HepG2 (cell line): ENCODE measurements around the gene FBH1. TPM values are rescaled to one million over a fixed set of nuclear protein-coding genes. Genes with fewer than 3 reads are reported as not detected.
A peak's percentile ranks its signal among the peaks of the same experiment; 100 is the strongest.

Experiments used
- HDAC1 ChIP-seq: sonication (generic); formaldehyde crosslinking; IDR thresholded peaks from 2 replicates; pipeline ENCODE4 v1.5.1; 2020; ENCODE audit warnings: mild to moderate bottlenecking, missing genetic modification reagents
- HNF4G ChIP-seq, 2 experiments: sonication (generic) in 1 of 2; formaldehyde crosslinking in 1 of 2; IDR thresholded peaks; 2 replicates each; pipeline versions ENCODE4 v1.4.0 to v1.6.1; 2011 to 2020; ENCODE audit warnings: borderline replicate concordance in 2 of 2, low read depth in 2 of 2, mild to moderate bottlenecking in 2 of 2, low read length in 1 of 2, missing genetic modification reagents in 1 of 2, moderate library complexity in 1 of 2
- IRX3 ChIP-seq: sonication (generic); formaldehyde crosslinking; IDR thresholded peaks from 2 replicates; pipeline ENCODE4 v1.8.1; 2023; ENCODE audit warnings: mild to moderate bottlenecking, low read depth, missing genetic modification reagents, borderline replicate concordance
- KDM4B ChIP-seq: sonication (generic); formaldehyde crosslinking; IDR thresholded peaks from 2 replicates; pipeline ENCODE4 v1.4.0; 2020; ENCODE audit warnings: missing genetic modification reagents
- MTF1 ChIP-seq: sonication (generic); formaldehyde crosslinking; IDR thresholded peaks from 2 replicates; pipeline ENCODE4 v1.5.0; 2020; ENCODE audit warnings: missing genetic modification reagents
- MXI1 ChIP-seq: IDR thresholded peaks from 3 replicates; pipeline ENCODE4 v1.6.1; 2012; ENCODE audit warnings: low read depth, low read length, inconsistent platforms, borderline replicate concordance
- RBFOX2 ChIP-seq: fragments of 200-400 bp; formaldehyde crosslinking; IDR thresholded peaks from 2 replicates; pipeline ENCODE4 v1.6.1; 2017; ENCODE audit warnings: low read depth, mild to moderate bottlenecking, low read length
- RNF2 ChIP-seq: fragments of 450-650 bp; conservative IDR thresholded peaks from 2 replicates; pipeline ENCODE4 v1.6.1; 2016; ENCODE audit warnings: low read depth
- RXRB ChIP-seq: IDR thresholded peaks from 2 replicates; pipeline ENCODE4 v1.6.1; 2016; ENCODE audit warnings: borderline replicate concordance, missing genetic modification reagents, missing compliant biosample characterization
- SMAD3 ChIP-seq: sonication (generic); formaldehyde crosslinking; IDR thresholded peaks from 2 replicates; pipeline ENCODE4 v1.4.0; 2020; ENCODE audit warnings: missing genetic modification reagents
- SP4 ChIP-seq: sonication (generic); formaldehyde crosslinking; IDR thresholded peaks from 2 replicates; pipeline ENCODE4 v1.8.1; 2023; ENCODE audit warnings: mild to moderate bottlenecking, missing genetic modification reagents
- SP5 ChIP-seq: IDR thresholded peaks from 2 replicates; pipeline ENCODE4 v1.6.1; 2016; ENCODE audit warnings: low read depth, borderline replicate concordance
- ZC3H4 ChIP-seq: sonication (generic); formaldehyde crosslinking; IDR thresholded peaks from 2 replicates; pipeline ENCODE4 v1.4.0; 2020; ENCODE audit warnings: missing genetic modification reagents, borderline replicate concordance
- ZIK1 ChIP-seq: sonication (generic); formaldehyde crosslinking; IDR thresholded peaks from 2 replicates; pipeline ENCODE4 v1.5.0; 2020; ENCODE audit warnings: mild to moderate bottlenecking, low read depth, missing genetic modification reagents, borderline replicate concordance
- ZNF333 ChIP-seq: sonication (generic); formaldehyde crosslinking; IDR thresholded peaks from 2 replicates; pipeline ENCODE4 v1.4.0; 2020; ENCODE audit warnings: mild to moderate bottlenecking, missing genetic modification reagents, borderline replicate concordance
- ZNF558 ChIP-seq: sonication (generic); formaldehyde crosslinking; IDR thresholded peaks from 2 replicates; pipeline ENCODE4 v1.9.0; 2022; ENCODE audit warnings: mild to moderate bottlenecking, missing genetic modification reagents, borderline replicate concordance
- ZNF614 ChIP-seq: IDR thresholded peaks from 2 replicates; pipeline ENCODE4 v1.6.1; 2018; ENCODE audit warnings: missing biosample characterization, missing genetic modification reagents, inconsistent platforms, borderline replicate concordance
- ZNF644 ChIP-seq: IDR thresholded peaks from 2 replicates; pipeline ENCODE4 v1.6.1; 2016; ENCODE audit warnings: low read depth
- ZNF781 ChIP-seq: sonication (generic); formaldehyde crosslinking; IDR thresholded peaks from 2 replicates; pipeline ENCODE4 v1.5.1; 2020; ENCODE audit warnings: borderline replicate concordance, mild to moderate bottlenecking, missing genetic modification reagents; ENCODE audit errors: not compliant biosample characterization
- ZSCAN29 ChIP-seq: sonication (generic); formaldehyde crosslinking; conservative IDR thresholded peaks from 2 replicates; pipeline ENCODE4 v1.4.0; 2020; ENCODE audit warnings: mild to moderate bottlenecking, missing genetic modification reagents
- polyA plus RNA-seq, 8 experiments: library from polyadenylated mRNA; depleted of rRNA in 3 of 8; stranded (reverse) in 7 of 8; unstranded in 1 of 8; fragments of >200 nt; fragmentation: Illumina TruSeq in 4 of 8; extraction: Trizol in 4 of 8; gene quantifications; 2 replicates each; pipeline versions ENCODE4 v1.2.1 to v1.2.3, GENCODE V29; 2011 to 2016; ENCODE audit warnings: low read depth in 4 of 8, missing spikeins in 1 of 8, mixed read lengths in 1 of 8; ENCODE audit not compliant: insufficient read depth in 1 of 8
- total RNA-seq, 5 experiments: library from RNA; depleted of rRNA; stranded (reverse); fragments of >200 nt; fragmentation: Illumina TruSeq; extraction: Trizol; gene quantifications; 2 replicates each; pipeline ENCODE4 v1.2.3, GENCODE V29; 2016; ENCODE audit warnings: low read depth in 1 of 5
- TF ChIP-seq, protein P1 (sequence below): sonication (generic); formaldehyde crosslinking; IDR thresholded peaks from 2 replicates; pipeline ENCODE4 v1.8.1; 2023; ENCODE audit warnings: missing genetic modification reagents, mild to moderate bottlenecking, borderline replicate concordance
- TF ChIP-seq, protein P2 (sequence below): sonication (generic); formaldehyde crosslinking; IDR thresholded peaks from 2 replicates; pipeline ENCODE4 v1.5.0; 2020; ENCODE audit warnings: missing genetic modification reagents, mild to moderate bottlenecking, borderline replicate concordance
- TF ChIP-seq, protein P3 (sequence below): sonication (generic); formaldehyde crosslinking; IDR thresholded peaks from 2 replicates; pipeline ENCODE4 v1.4.0; 2020; ENCODE audit warnings: missing genetic modification reagents
- TF ChIP-seq, protein P4 (sequence below): sonication (generic); formaldehyde crosslinking; IDR thresholded peaks from 2 replicates; pipeline ENCODE4 v1.4.0; 2020; ENCODE audit warnings: mild to moderate bottlenecking, low read depth, missing genetic modification reagents

Gene FBH1
- total and polyA plus RNA-seq, 2 of the 13 experiments (the other 11 are each of a cell fraction or from before 2014, with no cell fraction given): 48.8 to 60.3 TPM

DNA sequence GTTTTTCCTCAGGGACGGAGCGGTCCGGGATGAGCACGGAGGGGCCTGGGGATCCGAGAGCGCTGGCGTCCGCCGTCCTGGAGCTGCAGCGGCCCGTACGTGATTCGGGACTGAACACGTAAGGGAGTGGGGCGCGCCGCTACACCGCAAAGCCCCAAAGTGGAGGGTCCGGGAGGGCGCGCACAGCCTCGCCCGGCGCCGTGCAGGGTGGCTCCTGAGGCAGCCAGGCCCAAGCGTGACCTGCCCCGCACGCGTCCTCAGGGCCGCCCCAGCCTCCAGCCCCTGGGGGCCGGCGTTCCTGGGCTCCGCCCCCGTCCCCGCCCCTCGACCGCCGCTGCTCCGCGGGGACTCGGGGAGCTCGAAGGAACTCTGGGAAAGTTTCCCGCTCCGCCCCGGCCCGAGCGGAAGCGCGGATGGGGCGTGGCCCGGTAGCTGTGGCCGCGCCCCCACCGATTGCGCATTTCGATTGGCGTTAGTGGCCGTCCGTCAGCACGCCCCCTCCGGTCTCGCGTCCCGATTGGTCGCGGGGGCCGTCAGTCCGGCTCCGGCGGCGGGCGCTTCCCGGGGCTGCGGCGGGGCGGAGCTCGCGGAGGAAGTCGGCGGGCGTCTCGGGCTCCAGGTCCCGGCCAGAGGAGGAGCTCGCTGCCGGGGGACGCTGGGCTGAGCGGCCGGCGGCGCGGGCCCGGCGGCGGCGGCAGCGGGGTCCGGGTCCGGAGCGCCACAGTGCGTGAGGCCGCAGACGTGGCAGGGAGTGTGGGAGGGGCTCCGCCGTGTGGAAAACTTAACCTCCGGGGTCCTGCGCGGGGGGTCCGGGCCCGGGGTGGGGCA, at the start of gene FBH1, which contains the start of gene ANKRD16 (continued):
- TF ChIP-seq IRX3 (CRISPR knock-in tag): 0 out of 2 replicates have a peak, but pooled peaks have one; percentile 36
- TF ChIP-seq, protein P1, sequence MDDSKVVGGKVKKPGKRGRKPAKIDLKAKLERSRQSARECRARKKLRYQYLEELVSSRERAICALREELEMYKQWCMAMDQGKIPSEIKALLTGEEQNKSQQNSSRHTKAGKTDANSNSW: no peak
- TF ChIP-seq MTF1: no peak
- TF ChIP-seq, protein P2, sequence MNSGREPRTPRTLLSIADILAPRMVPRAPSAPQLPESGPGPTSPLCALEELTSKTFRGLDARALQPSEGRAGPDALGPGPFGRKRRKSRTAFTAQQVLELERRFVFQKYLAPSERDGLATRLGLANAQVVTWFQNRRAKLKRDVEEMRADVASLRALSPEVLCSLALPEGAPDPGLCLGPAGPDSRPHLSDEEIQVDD (CRISPR knock-in tag): peak; percentile 64; the same call in 1 of the 2 replicates
- 0 out of 2 replicates have a peak, but pooled peaks have one; percentile 28 for TF ChIP-seq RXRB
- peak; percentile 54; the same call in 1 of the 2 replicates for TF ChIP-seq ZNF614
- TF ChIP-seq KDM4B (CRISPR knock-in tag): peak; percentile 74; the same call in 1 of the 2 replicates
- no peak for TF ChIP-seq ZC3H4 (CRISPR knock-in tag)
- TF ChIP-seq ZNF644 (CRISPR knock-in tag): no peak
- TF ChIP-seq RBFOX2: peak; percentile 86
- peak; percentile 82 for TF ChIP-seq SP5 (CRISPR knock-in tag)
- 0 out of 2 replicates have a peak, but pooled peaks have one; percentile 26 for TF ChIP-seq ZSCAN29 (CRISPR knock-in tag)
- TF ChIP-seq, protein P3, sequence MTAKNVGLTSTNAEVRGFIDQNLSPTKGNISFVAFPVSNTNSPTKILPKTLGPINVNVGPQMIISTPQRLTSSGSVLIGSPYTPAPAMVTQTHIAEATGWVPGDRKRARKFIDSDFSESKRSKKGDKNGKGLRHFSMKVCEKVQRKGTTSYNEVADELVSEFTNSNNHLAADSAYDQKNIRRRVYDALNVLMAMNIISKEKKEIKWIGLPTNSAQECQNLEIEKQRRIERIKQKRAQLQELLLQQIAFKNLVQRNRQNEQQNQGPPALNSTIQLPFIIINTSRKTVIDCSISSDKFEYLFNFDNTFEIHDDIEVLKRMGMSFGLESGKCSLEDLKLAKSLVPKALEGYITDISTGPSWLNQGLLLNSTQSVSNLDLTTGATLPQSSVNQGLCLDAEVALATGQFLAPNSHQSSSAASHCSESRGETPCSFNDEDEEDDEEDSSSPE (CRISPR knock-in tag): peak; percentile 82
- peak; percentile 43; the same call in 1 of the 2 replicates for TF ChIP-seq ZNF333 (CRISPR knock-in tag)
- TF ChIP-seq, protein P4, sequence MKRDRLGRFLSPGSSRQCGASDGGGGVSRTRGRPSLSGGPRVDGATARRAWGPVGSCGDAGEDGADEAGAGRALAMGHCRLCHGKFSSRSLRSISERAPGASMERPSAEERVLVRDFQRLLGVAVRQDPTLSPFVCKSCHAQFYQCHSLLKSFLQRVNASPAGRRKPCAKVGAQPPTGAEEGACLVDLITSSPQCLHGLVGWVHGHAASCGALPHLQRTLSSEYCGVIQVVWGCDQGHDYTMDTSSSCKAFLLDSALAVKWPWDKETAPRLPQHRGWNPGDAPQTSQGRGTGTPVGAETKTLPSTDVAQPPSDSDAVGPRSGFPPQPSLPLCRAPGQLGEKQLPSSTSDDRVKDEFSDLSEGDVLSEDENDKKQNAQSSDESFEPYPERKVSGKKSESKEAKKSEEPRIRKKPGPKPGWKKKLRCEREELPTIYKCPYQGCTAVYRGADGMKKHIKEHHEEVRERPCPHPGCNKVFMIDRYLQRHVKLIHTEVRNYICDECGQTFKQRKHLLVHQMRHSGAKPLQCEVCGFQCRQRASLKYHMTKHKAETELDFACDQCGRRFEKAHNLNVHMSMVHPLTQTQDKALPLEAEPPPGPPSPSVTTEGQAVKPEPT (CRISPR knock-in tag): peak; percentile 26; the same call in 1 of the 2 replicates
- no peak for TF ChIP-seq HNF4G (IDR thresholded peaks at IDR 0.05; ENCODE audit: borderline replicate concordance, low read depth, low read length)
- 0 out of 2 replicates have a peak, but pooled peaks have one; percentile 27 for TF ChIP-seq HNF4G (CRISPR knock-in tag; IDR thresholded peaks at IDR 0.05; ENCODE audit: borderline replicate concordance, low read depth)
- TF ChIP-seq SMAD3 (CRISPR knock-in tag): no peak
- peak; percentile 59 for TF ChIP-seq RNF2
- TF ChIP-seq ZNF781 (CRISPR knock-in tag): no peak
- 0 out of 2 replicates have a peak, but pooled peaks have one; percentile 53 for TF ChIP-seq ZIK1
- TF ChIP-seq HDAC1 (CRISPR knock-in tag): peak; percentile 96
- TF ChIP-seq ZNF558 (CRISPR knock-in tag): no peak; the same call in 1 of the 2 replicates
- TF ChIP-seq SP4: peak; percentile 100
- TF ChIP-seq MXI1: peak; percentile 86; the same call in 2 of the 3 replicates
